ENCODE data around the gene REEP3.
A peak's percentile ranks its signal among the peaks of the same experiment; 100 is the strongest.
"Not testable (repeated sequence)": the region's sequence is repeated elsewhere in the genome, so short reads cannot be mapped to it uniquely, and the experiment has no call there.

The REEP3 gene

GRCh38 chr10:63653747-63654146 lies 132.5 kb downstream of the REEP3 start:
- TF ChIP-seq GLIS1 (tag by site-specific recombination; IDR thresholded peaks at IDR 0.05) (no peak), ZNF791 (tag by site-specific recombination; IDR thresholded peaks at IDR 0.05) (no peak), ZNF114 (tag by site-specific recombination; IDR thresholded peaks at IDR 0.05) (no peak), ZNF324 (tag by site-specific recombination; IDR thresholded peaks at IDR 0.05) (no peak)
- Histone ChIP-seq H3K36me3 (ENCODE audit: control insufficient read depth in 2 of 2, insufficient read depth in 1 of 2, low read length in 2 of 2) (no peaks in the 10 kb centered on the region), H3K4me1 (ENCODE audit: control insufficient read depth, insufficient read depth, low read length) (no peaks in the 10 kb centered on the region), H3K27ac (ENCODE audit: extremely low read depth, low read depth, low read length) (no peak overlapping the region), H3K4me3 (ENCODE audit: low read depth, low read length) (no peak overlapping the region), H3K9me3 (ENCODE audit: control insufficient read depth, insufficient read depth, low read depth, low read length) (no peaks in the 10 kb centered on the region)
- ChIA-PET CTCF (interaction anchor here (0.7 kb wide), 2 partner anchors 20 to 25 kb away, joined by 3 read pairs; no protein-coding TSS in a partner anchor), POLR2A (no interaction called here)

GRCh38 chr10:63657761-63658160 lies 136.6 kb downstream of the REEP3 start:
- no peak for TF ChIP-seq ZEB2 (tag by site-specific recombination; IDR thresholded peaks at IDR 0.05)
- TF ChIP-seq, protein P1, sequence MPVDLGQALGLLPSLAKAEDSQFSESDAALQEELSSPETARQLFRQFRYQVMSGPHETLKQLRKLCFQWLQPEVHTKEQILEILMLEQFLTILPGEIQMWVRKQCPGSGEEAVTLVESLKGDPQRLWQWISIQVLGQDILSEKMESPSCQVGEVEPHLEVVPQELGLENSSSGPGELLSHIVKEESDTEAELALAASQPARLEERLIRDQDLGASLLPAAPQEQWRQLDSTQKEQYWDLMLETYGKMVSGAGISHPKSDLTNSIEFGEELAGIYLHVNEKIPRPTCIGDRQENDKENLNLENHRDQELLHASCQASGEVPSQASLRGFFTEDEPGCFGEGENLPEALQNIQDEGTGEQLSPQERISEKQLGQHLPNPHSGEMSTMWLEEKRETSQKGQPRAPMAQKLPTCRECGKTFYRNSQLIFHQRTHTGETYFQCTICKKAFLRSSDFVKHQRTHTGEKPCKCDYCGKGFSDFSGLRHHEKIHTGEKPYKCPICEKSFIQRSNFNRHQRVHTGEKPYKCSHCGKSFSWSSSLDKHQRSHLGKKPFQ (tag by site-specific recombination; IDR thresholded peaks at IDR 0.05) = 0 out of 2 replicates have a peak, but pooled peaks have one; percentile 34
- ChIA-PET CTCF (no interaction called here), POLR2A (no interaction called here)
- no peak overlapping the region for H3K4me3 ChIP-seq (ENCODE audit: low read depth, low read length)
- no peaks in the 10 kb centered on the region for H3K9me3 ChIP-seq (ENCODE audit: control insufficient read depth, insufficient read depth, low read depth, low read length)
- H3K4me1 ChIP-seq (ENCODE audit: control insufficient read depth, insufficient read depth, low read length) = no peaks in the 10 kb centered on the region
- no peaks in the 10 kb centered on the region for H3K36me3 ChIP-seq (ENCODE audit: control insufficient read depth in 2 of 2, insufficient read depth in 1 of 2, low read length in 2 of 2)
- H3K27ac ChIP-seq (ENCODE audit: extremely low read depth, low read depth, low read length) = no peak overlapping the region

DNA sequence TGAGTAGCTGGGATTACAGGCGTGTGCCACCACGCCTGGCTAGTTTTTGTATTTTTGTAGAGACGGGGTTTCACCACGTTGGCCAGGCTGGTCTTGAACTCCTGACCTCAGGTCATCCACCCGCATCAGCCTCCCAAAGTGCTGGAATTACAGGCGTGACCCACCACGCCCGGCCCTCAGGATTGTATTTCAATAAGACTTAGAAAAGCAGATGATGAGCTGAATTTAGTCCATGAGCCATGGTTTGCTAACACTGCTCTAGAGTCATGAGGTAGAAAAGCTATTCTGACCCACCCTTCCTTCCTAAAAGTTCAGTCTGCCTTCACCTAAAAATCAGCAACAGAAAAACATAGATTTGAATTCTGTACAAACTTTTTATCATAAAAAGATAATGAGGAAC lies 139.7 kb downstream of the REEP3 start:
- not testable (repeated sequence) for H3K27ac ChIP-seq (ENCODE audit: extremely low read depth, low read depth, low read length); H3K4me3 ChIP-seq (ENCODE audit: low read depth, low read length); H3K36me3 ChIP-seq (ENCODE audit: control insufficient read depth in 2 of 2, insufficient read depth in 1 of 2, low read length in 2 of 2); H3K4me1 ChIP-seq (ENCODE audit: control insufficient read depth, insufficient read depth, low read length); H3K9me3 ChIP-seq (ENCODE audit: control insufficient read depth, insufficient read depth, low read depth, low read length)
- TF ChIP-seq KLF1 (tag by site-specific recombination; IDR thresholded peaks at IDR 0.05) = peak; percentile 73
- ChIA-PET CTCF (interaction anchor here (1.0 to 2.8 kb wide), 2 partner anchors 59 to 61 kb away, joined by 3 to 8 read pairs; no protein-coding TSS in a partner anchor), POLR2A (interaction anchor here (0.7 kb wide), 1 partner anchor 16 kb away, joined by 6 read pairs; no protein-coding TSS in a partner anchor)

- Histone ChIP-seq H3K4me1 (ENCODE audit: control insufficient read depth, insufficient read depth, low read length) (no peaks in the 10 kb centered on the region), H3K36me3 (ENCODE audit: control insufficient read depth in 2 of 2, insufficient read depth in 1 of 2, low read length in 2 of 2) (no peaks in the 10 kb centered on the region), H3K9me3 (ENCODE audit: control insufficient read depth, insufficient read depth, low read depth, low read length) (no peaks in the 10 kb centered on the region), H3K4me3 (ENCODE audit: low read depth, low read length) (no peak overlapping the region), H3K27ac (ENCODE audit: extremely low read depth, low read depth, low read length) (no peak overlapping the region)
- POLR2A ChIA-PET = interaction anchor here (0.7 kb wide), 1 partner anchor 16 kb away, joined by 6 read pairs; no protein-coding TSS in a partner anchor
- CTCF ChIA-PET = interaction anchor here (1.0 to 2.8 kb wide), 2 partner anchors 59 to 60 kb away, joined by 3 to 8 read pairs; no protein-coding TSS in a partner anchor
- no peak for TF ChIP-seq ZNF677 (tag by site-specific recombination; IDR thresholded peaks at IDR 0.05)
- TF ChIP-seq ZFP3 (tag by site-specific recombination; IDR thresholded peaks at IDR 0.05; ENCODE audit: low read depth) = no peak
- no peak for TF ChIP-seq ZNF146 (tag by site-specific recombination; IDR thresholded peaks at IDR 0.05)
- no peak for TF ChIP-seq ZNF747 (tag by site-specific recombination; IDR thresholded peaks at IDR 0.05)
- no peak for TF ChIP-seq ZNF596 (tag by site-specific recombination; IDR thresholded peaks at IDR 0.05)
- TF ChIP-seq ZNF324 (tag by site-specific recombination; IDR thresholded peaks at IDR 0.05) = no peak
- no peak for TF ChIP-seq SETDB1 (IDR thresholded peaks at IDR 0.05; ENCODE audit: insufficient read length, low read length)
- no peak for TF ChIP-seq ZNF585B (tag by site-specific recombination; IDR thresholded peaks at IDR 0.05)
- no peak for TF ChIP-seq ZNF184 (tag by site-specific recombination; IDR thresholded peaks at IDR 0.05)
- TF ChIP-seq ZNF354C (tag by site-specific recombination; IDR thresholded peaks at IDR 0.05; ENCODE audit: borderline replicate concordance, low read depth) = no peak
- no peak for TF ChIP-seq ZNF513 (tag by site-specific recombination; IDR thresholded peaks at IDR 0.05)
- no peak for TF ChIP-seq ZNF449 (tag by site-specific recombination; IDR thresholded peaks at IDR 0.05)
- no peak for TF ChIP-seq PATZ1 (tag by site-specific recombination; IDR thresholded peaks at IDR 0.05)
- TF ChIP-seq ZNF660 (tag by site-specific recombination; IDR thresholded peaks at IDR 0.05) = no peak
- no peak for TF ChIP-seq ZSCAN30 (tag by site-specific recombination; IDR thresholded peaks at IDR 0.05)
- TF ChIP-seq ZNF211 (tag by site-specific recombination; IDR thresholded peaks at IDR 0.05; ENCODE audit: low read depth) = no peak
- TF ChIP-seq ZNF350 (tag by site-specific recombination; IDR thresholded peaks at IDR 0.05) = no peak
Measured at GRCh38 chr10:63661347-63661746, 140.1 kb downstream of the REEP3 start.
